GM10248 (cell line): Measurements from ENCODE around the gene ITGB4.

Source experiments
- CTCF ChIA-PET: fragments of 300-600 bp; sonication (Branson Sonifier 250); formaldehyde crosslinking; extraction: SDS; loops from one replicate; lab custom pipeline; 2021; ENCODE audit warnings: antibody characterized with exemption; lab: Yijun Ruan, JAX
- POLR2A ChIA-PET: fragments of 350-650 bp; sonication (Branson Sonifier 250); formaldehyde crosslinking; extraction: SDS; loops from one replicate; lab custom pipeline; 2020; ENCODE audit warnings: antibody characterized with exemption; lab: Yijun Ruan, JAX
- DNase-seq: peaks from one replicate; pipeline ENCODE4 v3.0.0; 2012; ENCODE audit errors: extremely low spot score
- TF ChIP-seq, protein P1 (sequence below): IDR thresholded peaks from 2 replicates; pipeline ENCODE4 v1.5.1; 2012; ENCODE audit warnings: mild to moderate bottlenecking, low read depth; ENCODE audit errors: extremely low read depth, missing control alignments, control extremely low read depth

Gene ITGB4

DNA sequence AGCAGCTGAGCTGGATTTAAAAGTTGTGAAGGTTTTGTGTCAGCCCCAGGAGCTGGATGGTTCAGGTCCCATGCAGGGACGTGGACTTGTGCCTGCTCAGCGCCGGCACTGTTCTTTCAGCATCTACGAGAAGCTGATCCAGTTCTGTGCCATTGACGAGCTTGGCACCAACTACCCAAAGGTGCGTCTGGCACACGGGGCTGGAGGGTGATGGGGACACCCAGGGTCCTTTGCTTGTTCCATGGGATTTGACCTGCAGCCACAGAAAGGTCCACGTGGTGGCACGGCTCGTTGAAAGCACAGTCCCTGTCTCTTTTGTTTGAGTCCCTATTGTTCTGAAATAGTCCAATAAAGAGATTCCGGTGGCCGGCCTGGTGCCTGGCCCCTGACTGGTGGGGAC lies 18.1 kb upstream of the ITGB4 start:
- POLR2A ChIA-PET = no interaction called here
- CTCF ChIA-PET = interaction anchor here (0.7 to 4.0 kb wide), 8 partner anchors 11 to 102 kb away, joined by 3 to 21 read pairs (median 4); partner anchors contain the start of gene SMIM5

DNA sequence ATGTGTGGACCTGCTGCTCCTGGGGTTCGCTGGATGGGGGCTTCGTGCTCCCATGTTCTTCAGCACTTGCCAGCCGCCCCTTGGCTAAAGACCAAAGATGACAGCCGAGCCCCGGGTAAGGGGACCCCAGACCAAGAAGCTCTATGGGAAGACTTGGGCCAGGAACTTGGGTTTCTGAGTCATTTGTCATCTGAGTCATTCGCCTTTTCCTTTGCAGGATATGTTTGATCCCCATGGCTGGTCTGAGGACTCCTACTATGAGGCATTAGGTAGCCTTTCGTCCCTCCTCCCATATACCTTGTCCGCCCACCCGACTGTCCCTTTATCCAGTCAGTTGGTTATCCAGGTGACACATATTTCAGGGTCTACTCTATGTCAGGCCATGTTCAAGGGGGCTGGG lies 17.7 kb upstream of the ITGB4 start:
- POLR2A ChIA-PET = no interaction called here
- no peak for DNase-seq
- TF ChIP-seq, protein P1, sequence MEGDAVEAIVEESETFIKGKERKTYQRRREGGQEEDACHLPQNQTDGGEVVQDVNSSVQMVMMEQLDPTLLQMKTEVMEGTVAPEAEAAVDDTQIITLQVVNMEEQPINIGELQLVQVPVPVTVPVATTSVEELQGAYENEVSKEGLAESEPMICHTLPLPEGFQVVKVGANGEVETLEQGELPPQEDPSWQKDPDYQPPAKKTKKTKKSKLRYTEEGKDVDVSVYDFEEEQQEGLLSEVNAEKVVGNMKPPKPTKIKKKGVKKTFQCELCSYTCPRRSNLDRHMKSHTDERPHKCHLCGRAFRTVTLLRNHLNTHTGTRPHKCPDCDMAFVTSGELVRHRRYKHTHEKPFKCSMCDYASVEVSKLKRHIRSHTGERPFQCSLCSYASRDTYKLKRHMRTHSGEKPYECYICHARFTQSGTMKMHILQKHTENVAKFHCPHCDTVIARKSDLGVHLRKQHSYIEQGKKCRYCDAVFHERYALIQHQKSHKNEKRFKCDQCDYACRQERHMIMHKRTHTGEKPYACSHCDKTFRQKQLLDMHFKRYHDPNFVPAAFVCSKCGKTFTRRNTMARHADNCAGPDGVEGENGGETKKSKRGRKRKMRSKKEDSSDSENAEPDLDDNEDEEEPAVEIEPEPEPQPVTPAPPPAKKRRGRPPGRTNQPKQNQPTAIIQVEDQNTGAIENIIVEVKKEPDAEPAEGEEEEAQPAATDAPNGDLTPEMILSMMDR = no peak
- CTCF ChIA-PET = interaction anchor here (0.9 to 4.0 kb wide), 7 partner anchors 15 to 259 kb away, joined by 3 to 21 read pairs (median 5); partner anchors contain the start of gene SMIM5

More for the DNA sequence above, 18.1 kb upstream of the ITGB4 start:
- no peak for DNase-seq
- TF ChIP-seq, protein P1 = no peak

DNA sequence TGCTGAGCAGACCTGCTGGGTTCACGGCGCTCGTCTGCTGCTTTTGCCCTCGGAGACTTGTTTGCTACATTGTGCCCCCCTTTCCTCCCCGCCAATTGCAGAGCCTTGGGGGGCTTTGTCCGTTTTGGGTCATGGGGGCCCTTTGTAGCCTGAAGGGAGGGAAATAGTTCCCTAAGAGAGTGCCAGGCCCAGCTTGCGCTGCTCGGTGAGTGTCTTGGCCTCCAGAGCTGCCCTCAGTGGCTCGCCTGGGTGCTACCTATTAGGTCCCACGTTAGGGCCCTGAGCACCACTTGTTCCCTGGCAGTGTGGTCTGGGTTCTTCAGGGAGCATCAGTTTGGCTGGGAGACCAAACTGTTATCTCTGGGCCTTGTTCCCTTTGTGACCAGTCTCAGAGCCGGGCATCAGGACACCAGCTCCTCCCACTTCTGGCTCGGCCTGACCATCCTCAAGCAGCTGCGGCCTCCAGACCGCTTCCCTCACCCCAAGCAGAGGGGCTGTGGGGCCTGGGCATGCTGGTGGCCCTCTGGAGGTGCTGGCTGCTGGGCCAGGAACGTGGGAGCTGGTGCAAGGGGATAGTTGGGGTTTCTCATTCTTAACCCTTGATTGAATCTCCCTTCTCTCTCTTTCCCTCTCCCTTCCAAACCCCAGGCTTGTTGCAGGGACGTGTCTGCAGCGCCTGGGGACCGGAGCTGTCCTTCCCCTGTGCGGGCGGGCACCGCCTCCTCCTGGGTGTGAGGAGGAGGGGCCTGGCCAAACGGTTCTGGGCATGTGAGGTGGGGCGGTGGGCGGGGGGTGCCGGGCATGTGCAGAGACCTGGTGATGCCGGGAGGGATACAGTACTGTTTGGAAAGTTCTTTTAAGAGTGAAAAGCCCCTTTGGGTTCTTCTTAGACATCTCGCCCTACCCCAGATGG lies 16.0 kb upstream of the ITGB4 start:
- POLR2A ChIA-PET = no interaction called here
- TF ChIP-seq, protein P1 = no peak
- DNase-seq = no peak
- CTCF ChIA-PET = interaction anchor here (0.8 to 4.0 kb wide), 6 partner anchors 12 to 261 kb away, joined by 3 to 21 read pairs (median 3); partner anchors contain the start of gene SMIM5

DNA sequence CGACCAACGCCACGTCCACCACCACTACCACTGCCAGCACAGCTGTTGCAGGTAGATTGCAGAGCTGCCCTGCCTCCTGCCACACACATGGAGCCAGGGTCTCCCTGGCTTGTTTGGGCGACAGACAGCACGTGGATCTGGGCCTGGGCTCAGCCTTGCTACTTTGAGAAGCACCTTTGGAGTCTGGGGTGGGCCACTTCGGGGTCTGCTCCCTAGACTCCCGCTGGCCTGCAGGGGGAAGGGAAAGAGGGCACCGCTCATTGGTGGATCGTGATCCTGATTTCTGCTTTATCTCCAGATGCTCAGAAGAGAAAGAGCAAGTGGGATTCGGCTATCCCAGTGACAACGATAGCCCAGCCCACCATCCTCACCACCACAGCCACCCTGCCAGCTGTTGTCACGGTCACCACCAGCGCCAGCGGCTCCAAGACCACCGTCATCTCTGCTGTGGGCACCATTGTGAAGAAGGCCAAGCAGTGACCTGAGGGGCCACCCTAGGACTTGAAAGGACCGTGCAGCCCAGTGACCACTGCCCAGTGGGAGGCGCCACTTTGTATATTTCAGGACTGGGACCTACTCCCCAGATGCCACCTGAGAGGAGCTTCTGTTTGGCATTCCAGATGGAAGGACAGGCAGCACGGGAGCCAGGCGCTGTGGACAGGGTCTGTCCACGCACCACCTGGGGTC lies 15.1 kb upstream of the ITGB4 start:
- ChIA-PET POLR2A (no interaction called here), CTCF (interaction anchor here (1.3 to 4.0 kb wide), 3 partner anchors 23 to 73 kb away, joined by 3 to 21 read pairs (median 4); partner anchors contain the start of gene SMIM5)
- TF ChIP-seq, protein P1 = no peak

DNA sequence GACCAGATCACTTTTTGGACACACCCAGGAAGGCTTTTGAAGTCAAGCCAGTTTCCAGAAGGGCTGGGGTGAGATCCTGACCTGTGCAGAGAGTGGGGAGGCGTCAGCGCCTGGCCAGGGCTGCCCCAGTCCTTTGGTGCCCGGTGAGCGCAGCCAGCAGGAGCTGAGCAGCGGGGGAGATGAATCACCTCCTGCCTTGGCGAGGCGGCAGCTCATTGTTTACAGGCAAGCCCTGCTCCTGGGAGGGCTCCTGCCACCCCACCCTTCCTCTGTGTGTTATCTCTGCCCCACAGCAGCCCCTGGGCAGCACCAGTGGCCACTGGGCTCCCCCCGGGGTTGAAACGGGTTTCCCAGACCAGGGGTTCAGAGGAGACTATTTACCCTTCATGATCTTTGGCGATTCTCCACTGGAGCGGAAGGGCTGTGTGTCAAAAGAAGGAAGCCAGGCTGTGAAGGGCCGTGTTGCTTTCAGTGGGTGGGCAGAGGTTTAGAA lies 14.1 kb upstream of the ITGB4 start:
- POLR2A ChIA-PET = interaction anchor here (0.6 kb wide), 1 partner anchor 21 kb away, joined by 3 read pairs; no protein-coding TSS in a partner anchor
- DNase-seq = no peak
- TF ChIP-seq, protein P1 = no peak
- CTCF ChIA-PET = interaction anchor here (1.6 kb wide), 1 partner anchor 74 kb away, joined by 4 read pairs; the partner anchor contains the start of gene SMIM5

More for the DNA sequence above, 15.1 kb upstream of the ITGB4 start:
- no peak for DNase-seq

DNA sequence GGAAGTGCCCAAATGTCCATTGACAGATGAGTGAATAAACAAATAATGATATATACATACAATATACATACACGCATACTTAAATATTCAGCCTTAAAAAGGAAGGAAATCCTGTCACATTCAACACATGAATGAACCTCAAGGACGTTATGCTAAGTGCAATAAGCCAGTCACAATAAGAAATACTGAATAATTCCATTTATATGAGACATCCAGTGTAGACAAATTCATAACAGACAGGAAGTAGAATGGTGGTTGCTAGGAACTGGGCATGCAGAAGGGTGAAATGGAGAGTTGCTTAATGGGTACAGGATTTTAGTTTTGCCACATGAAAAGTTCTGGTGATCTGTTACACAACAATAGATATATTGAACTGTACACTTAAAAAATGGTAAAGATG lies 8.8 kb upstream of the ITGB4 start:
- TF ChIP-seq, protein P1 = no peak
- CTCF ChIA-PET = no interaction called here
- no peak for DNase-seq
- POLR2A ChIA-PET = no interaction called here
